Stimulated activated CD4-positive, alpha-beta T cell treated with anti-CD3 and anti-CD28 coated beads, Interleukin-4, amount 100 ng/mL, for 4 hours (primary cell): Measurements from ENCODE around the gene TRIM67.

Experiments
- DNase-seq, 2 experiments: peaks; one replicate each; pipeline ENCODE4 v3.0.0-alpha.2; 2020

TRIM67 gene

DNA sequence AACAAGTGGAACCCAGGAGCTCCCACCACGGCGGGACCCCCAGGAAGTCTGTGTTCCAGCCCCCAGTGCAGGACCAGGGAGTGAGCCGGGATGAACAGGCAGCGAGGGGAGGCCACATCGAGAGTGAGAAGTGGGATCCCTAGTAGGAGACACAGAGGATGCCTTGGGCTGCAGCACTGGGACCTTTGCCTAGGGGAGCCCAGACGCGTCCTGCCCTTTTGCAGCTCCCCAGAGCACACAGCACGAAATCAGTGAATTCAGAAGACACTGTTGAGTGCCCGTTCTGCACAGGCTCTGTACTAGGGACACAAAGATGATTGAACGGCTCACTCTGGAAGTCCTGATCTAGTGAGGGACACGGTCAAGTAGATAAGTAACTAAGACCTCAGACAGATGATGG lies 23.5 kb downstream of the TRIM67 start:
- no peak for DNase-seq

GRCh38 chr1:231186356-231187115 lies 24.7 kb downstream of the TRIM67 start:
- no peak for DNase-seq

DNA sequence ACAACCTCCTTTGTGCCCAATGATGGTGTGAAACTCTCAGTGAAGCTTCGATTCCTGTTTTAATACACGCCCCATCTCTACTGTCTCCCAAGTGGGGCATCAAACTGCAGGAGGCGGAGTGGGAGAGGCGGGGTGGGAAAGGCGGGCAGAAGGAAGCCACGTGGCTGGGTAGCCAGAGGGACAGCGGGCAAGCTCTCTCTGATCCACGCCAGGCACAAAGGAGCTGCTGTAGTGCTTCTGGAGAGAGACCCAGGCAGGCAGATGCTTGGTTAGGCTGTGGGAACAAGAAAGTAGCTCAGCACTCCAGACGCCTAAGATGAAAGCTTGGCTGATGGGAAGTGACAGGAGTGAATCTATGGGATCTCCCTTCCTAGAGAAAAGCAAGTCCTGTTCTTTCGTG lies 25.7 kb downstream of the TRIM67 start:
- DNase-seq: no peak

- DNase-seq: no peak
These were observed 26.2 kb downstream of the TRIM67 start for GRCh38 chr1:231188072-231188471.

DNA sequence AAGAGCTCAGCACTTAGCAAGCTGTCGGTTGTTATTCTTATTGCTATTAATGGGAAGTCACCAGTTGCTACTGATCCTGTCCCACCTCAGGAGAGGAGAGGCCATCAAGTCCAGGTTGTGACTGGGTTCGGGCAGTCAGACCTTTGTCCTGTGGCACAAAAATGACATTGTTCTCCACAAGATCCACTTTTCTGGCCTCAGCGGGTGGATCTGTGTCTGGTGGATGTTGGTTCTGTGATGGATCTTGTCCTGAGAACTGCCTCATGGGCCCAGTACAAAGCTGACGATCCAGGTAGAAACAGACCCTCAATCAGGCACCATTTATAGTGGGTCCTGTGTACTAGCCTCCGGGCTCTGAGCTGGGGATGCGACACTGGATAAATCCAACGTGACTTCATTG lies 26.9 kb downstream of the TRIM67 start:
- no peak for DNase-seq

DNA sequence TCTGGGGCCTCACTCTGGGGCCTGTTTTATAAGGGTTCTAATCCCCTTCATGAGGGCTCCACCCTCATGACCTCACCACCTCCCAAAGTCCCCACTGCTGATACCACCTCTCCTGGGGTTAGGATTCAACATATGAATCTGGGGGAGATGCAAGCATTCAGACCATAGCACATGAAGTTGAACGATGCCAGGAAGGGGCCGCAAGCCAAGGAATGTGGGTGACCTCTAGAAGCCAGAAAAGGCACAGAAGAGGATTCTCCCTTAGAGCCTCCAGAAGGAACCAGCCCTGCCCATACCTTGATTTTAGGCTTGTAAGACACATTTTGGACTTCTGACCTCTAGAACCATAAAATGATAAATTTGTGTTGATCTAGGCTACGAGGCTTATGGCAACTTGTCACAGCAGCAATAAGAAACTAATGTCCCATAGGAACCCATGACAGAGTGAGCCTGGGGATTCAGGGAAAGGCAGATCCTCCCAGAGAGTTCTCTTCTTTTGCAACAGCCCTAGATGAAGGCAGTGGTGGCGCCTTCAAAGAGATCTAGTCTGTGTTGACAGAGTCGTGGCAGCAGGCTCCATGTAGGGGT lies 27.9 kb downstream of the TRIM67 start:
- DNase-seq: no peak

DNA sequence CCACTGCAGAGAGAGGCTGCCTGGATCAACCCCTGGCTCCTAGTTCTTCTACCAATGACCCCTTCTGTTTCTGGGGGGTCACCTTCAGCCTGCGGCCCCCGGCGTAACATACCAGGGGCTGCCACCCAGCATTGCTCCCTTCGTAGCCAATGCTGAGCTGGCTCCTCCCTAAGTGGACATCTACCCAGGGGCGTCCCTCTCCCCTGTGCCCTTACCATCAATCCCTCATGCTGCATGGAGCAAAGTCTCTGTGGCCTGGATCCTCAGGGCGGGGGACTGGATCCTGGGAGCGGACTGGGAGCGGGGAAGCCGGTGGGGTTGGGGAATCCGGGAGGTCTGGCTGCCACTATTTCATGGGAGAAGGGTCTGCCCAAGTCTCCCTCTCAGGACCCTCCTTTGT lies 28.6 kb downstream of the TRIM67 start:
- no peak for DNase-seq

- DNase-seq: no peak
These were observed 30.8 kb downstream of the TRIM67 start for GRCh38 chr1:231192620-231193163.

GRCh38 chr1:231193710-231194340 lies 32.0 kb downstream of the TRIM67 start:
- DNase-seq: no peak

DNA sequence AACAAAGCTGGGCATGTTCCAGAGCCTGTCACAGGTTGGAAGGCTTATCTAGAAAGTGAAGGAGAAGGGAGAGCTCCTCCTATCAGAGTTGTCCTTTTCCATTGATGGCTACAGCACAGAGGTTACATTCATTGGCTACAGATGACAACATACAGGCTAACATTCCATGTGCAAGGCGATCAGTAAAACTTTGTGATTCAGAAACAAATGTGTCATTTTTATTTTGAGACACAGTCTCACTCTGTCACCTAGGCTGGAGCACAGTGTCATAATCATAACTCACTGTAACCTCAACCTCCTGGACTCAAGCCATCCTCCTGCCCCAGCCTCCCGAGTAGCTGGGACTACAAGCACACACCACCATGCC lies 32.6 kb downstream of the TRIM67 start:
- no peak for DNase-seq

DNA sequence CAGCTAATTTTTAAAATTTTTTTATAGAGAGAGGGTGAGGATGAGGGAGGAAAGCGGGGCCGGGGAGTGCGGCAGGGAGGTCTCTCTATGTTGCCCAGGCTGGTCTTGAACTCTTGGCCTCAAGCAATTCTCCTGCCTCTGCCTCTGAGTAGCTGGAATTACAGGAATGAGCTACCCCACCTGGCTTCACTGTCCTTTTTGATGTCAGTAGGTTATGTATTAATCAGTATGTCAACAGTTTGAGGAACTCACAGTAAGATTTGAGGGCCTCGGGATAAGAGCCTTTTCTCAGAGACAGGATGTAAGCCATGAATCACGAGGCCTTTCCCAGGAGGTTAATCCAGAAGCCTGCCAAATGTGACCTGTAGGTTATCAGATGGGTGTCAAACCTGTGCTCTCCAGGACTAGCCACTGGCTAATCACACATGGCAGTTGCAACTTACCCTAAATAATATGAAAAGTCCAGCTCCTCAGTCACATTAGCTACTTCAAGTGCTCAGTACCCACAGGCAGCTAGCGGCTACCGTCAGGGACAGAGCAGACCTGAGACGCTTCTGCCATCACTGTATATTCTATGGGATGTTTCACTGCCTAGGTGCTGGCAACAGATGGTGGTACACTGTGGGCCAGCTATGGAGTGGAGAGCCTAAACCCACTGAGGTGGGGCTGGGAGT lies 33.1 kb downstream of the TRIM67 start:
- no peak for DNase-seq

GRCh38 chr1:231196307-231196706 lies 34.4 kb downstream of the TRIM67 start:
- no peak for DNase-seq

- no peak for DNase-seq
These were observed 34.9 kb downstream of the TRIM67 start for GRCh38 chr1:231196728-231197127.

DNA sequence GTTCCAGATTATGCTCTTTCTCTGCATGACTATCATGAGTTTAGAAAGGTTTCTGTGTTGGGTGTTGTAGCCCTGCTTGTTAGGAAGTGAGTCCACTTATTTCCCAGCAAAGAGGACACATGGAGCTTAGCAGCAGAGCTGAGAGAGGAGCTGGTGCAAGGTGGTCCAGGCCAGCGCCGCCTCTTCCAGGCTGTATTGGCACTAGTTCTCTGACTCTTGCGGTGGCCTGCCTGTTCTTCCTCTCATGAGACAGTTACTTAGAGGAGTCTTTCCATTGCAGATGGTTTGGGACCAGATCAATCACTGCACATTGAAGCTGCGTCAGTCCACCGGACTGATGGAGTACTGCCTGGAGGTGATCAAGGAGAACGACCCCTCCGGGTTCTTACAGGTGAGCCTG lies 38.0 kb downstream of the TRIM67 start:
- DNase-seq: no peak

- DNase-seq: no peak
These were observed 38.7 kb downstream of the TRIM67 start for GRCh38 chr1:231200388-231201031.

GRCh38 chr1:231201375-231201978 lies 39.6 kb downstream of the TRIM67 start:
- DNase-seq: no peak

DNA sequence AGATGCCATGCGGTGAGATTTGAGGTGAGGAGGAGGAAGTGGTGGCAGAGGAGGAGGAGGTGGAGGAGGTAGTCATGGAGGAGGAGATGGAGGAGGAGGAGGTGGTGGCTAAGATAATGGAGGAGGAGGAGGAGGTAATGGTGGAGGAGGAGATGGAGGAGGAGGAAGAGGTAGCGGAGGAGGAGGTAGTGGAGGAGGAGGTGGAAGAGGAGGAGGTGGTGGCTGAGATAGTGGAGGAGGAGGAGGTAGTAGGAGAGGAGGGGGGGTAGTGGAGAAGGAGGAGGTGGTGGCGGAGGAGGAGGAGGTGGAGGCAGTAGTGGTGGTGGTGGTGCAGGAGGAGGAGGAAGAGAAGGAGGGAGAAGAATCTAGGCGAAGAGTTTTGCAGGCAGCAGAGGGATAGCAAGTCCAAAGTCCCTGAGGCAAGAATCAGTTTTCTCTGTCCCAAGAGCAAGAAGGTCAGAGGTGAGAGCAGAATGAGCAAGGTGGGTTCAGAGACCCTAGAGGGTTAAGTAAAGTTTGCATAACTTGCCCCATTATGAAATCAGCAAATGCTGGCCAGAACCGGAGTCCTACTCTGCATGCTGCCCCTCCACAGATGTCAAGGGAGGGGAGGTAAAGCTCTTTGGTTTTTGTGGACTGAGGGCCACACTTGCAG lies 40.2 kb downstream of the TRIM67 start:
- DNase-seq: no peak

GRCh38 chr1:231203259-231204057 lies 41.6 kb downstream of the TRIM67 start:
- DNase-seq: no peak

- no peak for DNase-seq
These were observed 45.0 kb downstream of the TRIM67 start for GRCh38 chr1:231206856-231207255.

GRCh38 chr1:231207437-231207836 lies 45.6 kb downstream of the TRIM67 start:
- no peak for DNase-seq

- no peak for DNase-seq
These were observed 47.1 kb downstream of the TRIM67 start for GRCh38 chr1:231208980-231209379.
